ENCODE measurements around the gene TSPY1.
"Not testable (repeated sequence)": the region's sequence is repeated elsewhere in the genome, so short reads cannot be mapped to it uniquely, and the experiment has no call there.

TSPY1 gene, protein sequence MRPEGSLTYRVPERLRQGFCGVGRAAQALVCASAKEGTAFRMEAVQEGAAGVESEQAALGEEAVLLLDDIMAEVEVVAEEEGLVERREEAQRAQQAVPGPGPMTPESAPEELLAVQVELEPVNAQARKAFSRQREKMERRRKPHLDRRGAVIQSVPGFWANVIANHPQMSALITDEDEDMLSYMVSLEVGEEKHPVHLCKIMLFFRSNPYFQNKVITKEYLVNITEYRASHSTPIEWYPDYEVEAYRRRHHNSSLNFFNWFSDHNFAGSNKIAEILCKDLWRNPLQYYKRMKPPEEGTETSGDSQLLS

DNA sequence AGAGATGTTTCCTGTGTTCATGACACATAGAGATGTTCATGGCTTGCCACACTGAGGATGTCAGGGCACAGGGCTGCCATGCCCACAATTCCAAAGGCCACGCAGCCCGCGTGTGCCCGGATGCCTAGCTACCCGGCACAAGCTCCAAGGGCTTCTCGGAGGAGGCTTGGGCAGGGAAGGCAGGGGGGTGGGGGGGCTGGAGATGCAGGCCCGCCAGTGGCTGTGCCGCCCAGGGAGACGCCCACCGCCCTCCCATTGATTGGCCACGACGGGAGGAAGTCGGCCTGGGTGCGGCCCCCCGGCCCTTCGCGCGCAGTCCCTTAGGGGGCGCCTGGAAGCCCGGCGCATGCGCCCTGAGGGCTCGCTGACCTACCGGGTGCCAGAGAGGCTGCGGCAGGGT is at the start of gene TSPY1:
Gene TSPY1, plus strand, starts transcription at position 301 of the 400 bp plus-strand sequence. Its CDS starts 46 bp downstream, at position 347.
- DNase-seq: not testable (repeated sequence)

DNA sequence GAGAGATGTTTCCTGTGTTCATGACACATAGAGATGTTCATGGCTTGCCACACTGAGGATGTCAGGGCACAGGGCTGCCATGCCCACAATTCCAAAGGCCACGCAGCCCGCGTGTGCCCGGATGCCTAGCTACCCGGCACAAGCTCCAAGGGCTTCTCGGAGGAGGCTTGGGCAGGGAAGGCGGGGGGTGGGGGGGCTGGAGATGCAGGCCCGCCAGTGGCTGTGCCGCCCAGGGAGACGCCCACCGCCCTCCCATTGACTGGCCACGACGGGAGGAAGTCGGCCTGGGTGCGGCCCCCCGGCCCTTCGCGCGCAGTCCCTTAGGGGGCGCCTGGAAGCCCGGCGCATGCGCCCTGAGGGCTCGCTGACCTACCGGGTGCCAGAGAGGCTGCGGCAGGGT is 20.2 kb downstream of the TSPY1 start, which contains the start of gene TSPY9:
Gene TSPY9, plus strand, starts transcription at position 301 of the 400 bp plus-strand sequence. Its CDS starts 46 bp downstream, at position 347.
- DNase-seq: not testable (repeated sequence)

DNA sequence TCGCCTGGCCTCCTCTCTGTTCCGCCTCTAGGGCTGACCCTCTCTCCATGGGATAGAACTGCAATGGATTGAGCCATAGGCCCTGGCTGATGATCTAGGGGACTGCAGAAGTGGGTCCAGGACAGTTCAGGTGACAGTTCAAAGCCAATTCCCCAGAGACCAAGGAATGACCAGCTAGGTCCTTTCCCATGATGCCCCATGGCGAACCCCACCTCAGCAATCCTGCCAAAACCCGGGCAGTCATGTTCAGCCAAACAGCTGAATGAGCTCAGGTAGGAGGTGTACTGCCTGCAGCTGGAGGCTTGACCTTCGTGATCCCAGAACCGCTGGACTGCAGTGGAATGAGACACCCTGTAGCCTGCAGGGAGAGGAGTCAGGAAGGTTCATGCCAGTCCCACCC is 37.6 kb downstream of the TSPY1 start:
- not testable (repeated sequence) for DNase-seq

GRCh38 chrY:9516287-9516686 is 49.5 kb downstream of the TSPY1 start:
- not testable (repeated sequence) for DNase-seq

Measured in activated T-cell treated with anti-CD3 and anti-CD28 coated beads for 4 hours (primary cell).